Omental fat pad (tissue), 4 donors: ENCODE results near the gene TRAFD1. TPM values are rescaled to one million over a fixed set of nuclear protein-coding genes. Genes with fewer than 3 reads are reported as not detected.

Source experiments
- ATAC-seq: fragments of 150-250 bp; one replicate; pipeline ENCODE4 v1.9.1; 2016; ENCODE audit warnings: mild to moderate bottlenecking, moderate library complexity; ENCODE audit not compliant: low FRiP score
- DNase-seq: peaks from one replicate; pipeline ENCODE4 v3.0.0-alpha.2; 2019; ENCODE audit warnings: low spot score
- CTCF ChIP-seq, 3 donors: fragments of 450-650 bp; IDR thresholded peaks; one replicate each; pipeline ENCODE4 v1.5.1; 2016 to 2017; ENCODE audit warnings: antibody characterized with exemption in 3 of 3, mild to moderate bottlenecking in 3 of 3, moderate library complexity in 2 of 3
- small RNA-seq: library from RNA; depleted of rRNA; stranded (forward); fragments of <200 nt; gene quantifications from one replicate; pipeline ENCODE3, GENCODE V24; 2016
- total RNA-seq, 4 donors: library from RNA; depleted of rRNA; stranded (reverse); fragments of >200 nt; gene quantifications; one replicate each; pipeline ENCODE4 v1.1.0, GENCODE V29; 2016

Gene TRAFD1
- total RNA-seq, 4 donors from 2014 or later = 25.1 to 44.3 (median 29.8) TPM

GRCh38 chr12:112194601-112195247 is 69.4 kb downstream of the TRAFD1 start:
- no peak for TF ChIP-seq CTCF (IDR thresholded peaks at IDR 0.05)
- ATAC-seq = no peak
- DNase-seq = no peak

GRCh38 chr12:112196196-112196875 is 71.0 kb downstream of the TRAFD1 start:
- ATAC-seq (no peak), DNase-seq (no peak)
- no peak for TF ChIP-seq CTCF (IDR thresholded peaks at IDR 0.05)

GRCh38 chr12:112198120-112198733 is 72.9 kb downstream of the TRAFD1 start:
- peak; percentile 77 for ATAC-seq
- no peak for DNase-seq
- no peak for TF ChIP-seq CTCF (IDR thresholded peaks at IDR 0.05)

GRCh38 chr12:112199136-112199535 is 73.8 kb downstream of the TRAFD1 start:
- no peak for ATAC-seq
- TF ChIP-seq CTCF (IDR thresholded peaks at IDR 0.05) = no peak
- DNase-seq = no peak

Small RNAs within 50 kb of the gene (small RNA-seq; reads per million reads assigned to genes)
- not detected for gene RF00019

Other genes starting within 250 kb of the TRAFD1 start
- gene TMEM116, start 112.4 kb upstream of the TRAFD1 start, total RNA-seq = 1 to 10 TPM; 5.4 to 9.2 (median 6.6) TPM
- gene ERP29, start 112.1 kb upstream of the TRAFD1 start, total RNA-seq = 10 to 100 TPM; 28.6 to 39.7 (median 32.3) TPM
- gene NAA25, start 16.8 kb upstream of the TRAFD1 start, total RNA-seq = 10 to 100 TPM; 16.6 to 70.6 (median 23.0) TPM